Ishikawa (cell line): ENCODE data around the gene TMEM252.

Experiments used
- CEBPB ChIP-seq: IDR thresholded peaks from 2 replicates; pipeline ENCODE4 v1.6.1; 2012
- CREB1 ChIP-seq: IDR thresholded peaks from 2 replicates; pipeline ENCODE4 v1.6.1; 2012; ENCODE audit warnings: low read depth
- EGR1 ChIP-seq: IDR thresholded peaks from 2 replicates; pipeline ENCODE4 v1.6.1; 2012
- EP300 ChIP-seq: IDR thresholded peaks from 2 replicates; pipeline ENCODE4 v1.6.1; 2012; ENCODE audit warnings: borderline replicate concordance
- FOXM1 ChIP-seq: IDR thresholded peaks from 2 replicates; pipeline ENCODE4 v1.6.1; 2012; ENCODE audit warnings: low read depth, borderline replicate concordance
- NFIC ChIP-seq: IDR thresholded peaks from 2 replicates; pipeline ENCODE4 v1.6.1; 2012
- RAD21 ChIP-seq: IDR thresholded peaks from 2 replicates; pipeline ENCODE4 v1.6.1; 2012; ENCODE audit warnings: low read depth
- TAF1 ChIP-seq: IDR thresholded peaks from 2 replicates; pipeline ENCODE4 v1.6.1; 2012; ENCODE audit warnings: low read depth, mild to moderate bottlenecking
- TCF12 ChIP-seq: IDR thresholded peaks from 2 replicates; pipeline ENCODE4 v1.6.1; 2012; ENCODE audit warnings: low read depth
- TEAD4 ChIP-seq: IDR thresholded peaks from 2 replicates; pipeline ENCODE4 v1.6.1; 2012
- YY1 ChIP-seq: IDR thresholded peaks from 2 replicates; pipeline ENCODE4 v1.6.1; 2012; ENCODE audit warnings: low read depth
- ZBTB7A ChIP-seq: IDR thresholded peaks from 2 replicates; pipeline ENCODE4 v1.6.1; 2012; ENCODE audit warnings: low read depth
- TF ChIP-seq, protein P1 (sequence below): IDR thresholded peaks from 2 replicates; pipeline ENCODE4 v1.6.1; 2012
- TF ChIP-seq, protein P2 (sequence below): IDR thresholded peaks from 2 replicates; pipeline ENCODE4 v1.6.1; 2012
- TF ChIP-seq, protein P3 (sequence below): IDR thresholded peaks from 2 replicates; pipeline ENCODE4 v1.6.1; 2012; ENCODE audit warnings: low read depth, mild to moderate bottlenecking

Gene TMEM252

DNA sequence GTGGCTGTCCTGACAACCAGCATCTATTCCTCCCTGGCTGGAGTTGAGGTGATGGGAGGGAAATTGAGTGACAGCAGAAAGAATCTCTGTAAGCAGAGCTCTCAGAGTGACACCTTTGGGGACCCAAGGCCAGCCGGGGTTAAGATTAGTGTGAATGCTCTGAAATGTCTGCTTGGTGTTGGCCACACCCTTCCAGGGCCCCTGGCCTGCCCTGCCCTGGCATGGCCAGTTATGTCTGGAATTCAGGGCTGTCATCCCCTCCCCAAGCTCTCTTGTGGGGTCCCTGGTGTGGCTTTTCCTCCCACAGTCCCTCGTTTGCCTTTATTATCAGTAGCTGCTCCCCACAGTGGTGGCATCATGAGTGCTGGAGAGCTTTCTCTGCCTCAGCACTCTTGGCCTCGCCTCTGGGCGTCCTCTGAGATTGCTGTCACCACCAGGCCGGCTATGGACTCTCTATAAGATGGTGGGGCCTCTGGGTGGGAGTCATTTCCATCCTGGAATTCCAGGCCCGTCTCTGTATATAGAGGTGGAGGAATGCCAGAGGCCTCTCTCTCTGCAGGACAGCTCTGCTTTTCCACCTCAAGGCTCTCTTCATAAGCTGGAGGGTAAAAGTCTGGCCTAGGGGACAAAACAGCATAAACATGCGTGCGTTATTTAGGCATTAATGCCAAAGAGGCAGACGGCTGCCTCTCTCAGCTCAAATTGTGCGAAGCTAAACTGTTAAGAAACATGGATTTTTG lies 3.6 kb downstream of the TMEM252 start:
- no peak for TF ChIP-seq EGR1
- TF ChIP-seq, protein P1, sequence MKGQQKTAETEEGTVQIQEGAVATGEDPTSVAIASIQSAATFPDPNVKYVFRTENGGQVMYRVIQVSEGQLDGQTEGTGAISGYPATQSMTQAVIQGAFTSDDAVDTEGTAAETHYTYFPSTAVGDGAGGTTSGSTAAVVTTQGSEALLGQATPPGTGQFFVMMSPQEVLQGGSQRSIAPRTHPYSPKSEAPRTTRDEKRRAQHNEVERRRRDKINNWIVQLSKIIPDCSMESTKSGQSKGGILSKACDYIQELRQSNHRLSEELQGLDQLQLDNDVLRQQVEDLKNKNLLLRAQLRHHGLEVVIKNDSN, result no peak
- no peak for TF ChIP-seq NFIC
- TF ChIP-seq, protein P2, sequence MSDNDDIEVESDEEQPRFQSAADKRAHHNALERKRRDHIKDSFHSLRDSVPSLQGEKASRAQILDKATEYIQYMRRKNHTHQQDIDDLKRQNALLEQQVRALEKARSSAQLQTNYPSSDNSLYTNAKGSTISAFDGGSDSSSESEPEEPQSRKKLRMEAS, result no peak
- no peak for TF ChIP-seq YY1
- TF ChIP-seq RAD21, result no peak
- no peak for TF ChIP-seq FOXM1
- no peak for TF ChIP-seq CREB1
- TF ChIP-seq, protein P3, sequence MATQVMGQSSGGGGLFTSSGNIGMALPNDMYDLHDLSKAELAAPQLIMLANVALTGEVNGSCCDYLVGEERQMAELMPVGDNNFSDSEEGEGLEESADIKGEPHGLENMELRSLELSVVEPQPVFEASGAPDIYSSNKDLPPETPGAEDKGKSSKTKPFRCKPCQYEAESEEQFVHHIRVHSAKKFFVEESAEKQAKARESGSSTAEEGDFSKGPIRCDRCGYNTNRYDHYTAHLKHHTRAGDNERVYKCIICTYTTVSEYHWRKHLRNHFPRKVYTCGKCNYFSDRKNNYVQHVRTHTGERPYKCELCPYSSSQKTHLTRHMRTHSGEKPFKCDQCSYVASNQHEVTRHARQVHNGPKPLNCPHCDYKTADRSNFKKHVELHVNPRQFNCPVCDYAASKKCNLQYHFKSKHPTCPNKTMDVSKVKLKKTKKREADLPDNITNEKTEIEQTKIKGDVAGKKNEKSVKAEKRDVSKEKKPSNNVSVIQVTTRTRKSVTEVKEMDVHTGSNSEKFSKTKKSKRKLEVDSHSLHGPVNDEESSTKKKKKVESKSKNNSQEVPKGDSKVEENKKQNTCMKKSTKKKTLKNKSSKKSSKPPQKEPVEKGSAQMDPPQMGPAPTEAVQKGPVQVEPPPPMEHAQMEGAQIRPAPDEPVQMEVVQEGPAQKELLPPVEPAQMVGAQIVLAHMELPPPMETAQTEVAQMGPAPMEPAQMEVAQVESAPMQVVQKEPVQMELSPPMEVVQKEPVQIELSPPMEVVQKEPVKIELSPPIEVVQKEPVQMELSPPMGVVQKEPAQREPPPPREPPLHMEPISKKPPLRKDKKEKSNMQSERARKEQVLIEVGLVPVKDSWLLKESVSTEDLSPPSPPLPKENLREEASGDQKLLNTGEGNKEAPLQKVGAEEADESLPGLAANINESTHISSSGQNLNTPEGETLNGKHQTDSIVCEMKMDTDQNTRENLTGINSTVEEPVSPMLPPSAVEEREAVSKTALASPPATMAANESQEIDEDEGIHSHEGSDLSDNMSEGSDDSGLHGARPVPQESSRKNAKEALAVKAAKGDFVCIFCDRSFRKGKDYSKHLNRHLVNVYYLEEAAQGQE, result no peak
- TF ChIP-seq TCF12, result no peak
- no peak for TF ChIP-seq TEAD4
- no peak for TF ChIP-seq ZBTB7A
- no peak for TF ChIP-seq CEBPB
- TF ChIP-seq EP300, result no peak

DNA sequence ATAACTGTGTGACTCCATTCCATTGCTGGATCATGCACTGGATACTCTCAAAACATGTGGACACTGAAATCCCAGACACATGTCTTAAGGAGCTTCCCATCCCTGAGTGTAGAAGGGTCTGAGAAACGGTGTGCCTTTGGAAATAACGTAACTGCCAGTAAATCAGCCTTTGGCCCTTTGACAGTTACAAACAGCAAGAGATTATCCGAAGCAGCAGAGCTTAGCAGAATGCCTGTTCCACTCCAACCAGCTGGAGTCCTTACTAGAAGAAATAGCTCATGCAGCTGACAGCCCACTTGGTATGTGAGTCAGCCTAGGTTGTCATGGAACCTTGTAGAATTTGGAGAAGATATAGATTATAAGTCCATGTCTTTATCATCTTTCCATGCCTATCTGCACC lies 7.0 kb downstream of the TMEM252 start:
- no peak for TF ChIP-seq TEAD4
- TF ChIP-seq RAD21, result no peak
- no peak for TF ChIP-seq CEBPB
- no peak for TF ChIP-seq YY1
- no peak for TF ChIP-seq NFIC
- TF ChIP-seq, protein P3, result no peak
- no peak for TF ChIP-seq FOXM1
- no peak for TF ChIP-seq EP300
- no peak for TF ChIP-seq CREB1
- TF ChIP-seq, protein P2, result no peak
- no peak for TF ChIP-seq ZBTB7A
- no peak for TF ChIP-seq TCF12
- TF ChIP-seq, protein P1, result no peak
- no peak for TF ChIP-seq EGR1
- TF ChIP-seq TAF1, result no peak

DNA sequence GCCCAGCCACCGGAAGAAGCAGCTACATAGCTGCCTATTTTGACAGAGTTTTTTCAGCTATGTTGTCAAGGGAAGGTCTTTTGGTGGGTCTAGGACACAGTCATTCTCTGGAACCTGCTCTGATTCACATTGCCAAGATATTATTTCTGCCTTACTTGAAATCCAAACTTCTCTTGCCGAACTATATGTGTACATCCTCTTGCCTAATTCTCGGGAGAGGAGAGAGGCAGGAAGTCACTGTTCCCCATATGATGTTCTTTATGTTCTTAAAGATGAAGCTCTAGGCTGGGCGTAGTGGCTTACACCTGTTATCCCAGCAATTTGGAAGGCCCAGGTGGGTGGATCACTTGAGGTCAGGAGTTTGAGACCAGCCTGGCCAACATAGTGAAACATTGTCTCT lies 8.6 kb downstream of the TMEM252 start:
- TF ChIP-seq EGR1 (no peak), TAF1 (no peak)

DNA sequence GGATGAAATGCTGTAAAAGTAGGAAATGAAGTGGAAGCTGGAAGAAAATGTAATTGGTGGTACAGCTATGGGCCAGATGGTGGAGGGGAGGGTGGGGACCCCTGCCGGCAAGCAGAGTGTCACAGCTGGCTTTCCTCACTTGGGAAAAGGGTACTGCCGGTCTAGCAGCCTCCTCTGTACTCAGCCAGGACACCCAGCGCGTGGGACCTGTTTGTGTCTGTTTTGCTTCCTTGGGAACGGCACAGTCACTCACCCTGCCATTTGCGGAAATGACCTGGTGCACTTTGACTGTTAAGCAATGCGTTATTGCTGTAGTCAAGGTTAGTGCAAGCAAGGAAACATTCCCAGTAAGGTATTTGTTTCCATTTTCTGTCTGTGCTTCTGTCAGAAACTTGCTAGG lies 10.1 kb downstream of the TMEM252 start:
- TF ChIP-seq, protein P2, result no peak
- TF ChIP-seq ZBTB7A, result no peak

DNA sequence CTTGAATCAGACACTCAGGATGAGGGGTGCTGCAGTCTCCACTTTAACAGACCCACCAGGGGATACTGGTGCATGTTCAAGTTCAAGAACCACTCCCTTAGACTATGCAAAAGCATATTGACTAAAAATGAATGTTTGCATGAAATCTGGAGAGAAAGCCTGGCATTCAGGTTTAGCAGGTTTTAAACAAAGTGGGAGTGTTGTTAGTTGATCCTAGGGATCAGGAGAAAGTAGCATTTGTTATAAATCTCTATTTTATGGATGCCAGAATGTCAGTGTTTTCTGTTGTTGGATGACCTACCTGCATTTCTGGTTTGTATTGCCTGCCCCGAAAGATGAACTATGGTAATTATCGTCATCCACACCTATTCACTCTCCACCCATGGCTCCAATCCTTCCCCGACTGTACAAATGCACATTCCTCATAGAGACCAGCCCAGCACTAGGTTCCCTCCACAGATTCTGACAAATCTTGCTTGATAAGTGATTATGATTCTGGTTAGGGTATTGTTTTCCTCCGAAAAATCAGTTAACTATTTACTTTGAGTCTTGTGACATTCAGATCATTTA lies 17.2 kb downstream of the TMEM252 start:
- TF ChIP-seq FOXM1 (no peak), EP300 (no peak), CEBPB (no peak)
- TF ChIP-seq, protein P2, result no peak
- TF ChIP-seq, protein P1, result no peak
